Right lobe of liver (tissue), 4 donors: ENCODE measurements around the gene SERPINA1.

Source experiments
- CTCF ChIP-seq, 4 donors: fragments of 200-600 bp in 3 of 4; fragments of 450-650 bp in 1 of 4; IDR thresholded peaks; one replicate each; pipeline versions ENCODE4 v1.5.1 to v1.8.0; 2016 to 2022; ENCODE audit warnings: antibody characterized with exemption in 4 of 4, mild to moderate bottlenecking in 2 of 4
- POLR2A ChIP-seq: fragments of 450-650 bp; IDR thresholded peaks from one replicate; pipeline ENCODE4 v1.6.1; 2017; ENCODE audit warnings: antibody characterized with exemption, mild to moderate bottlenecking
- donor health status: DM: no; HTN: no; CAD: no.
- donor health status: DM: no; HTN: no; CAD: no.
- donor health status: DM: no; HTN: yes; CAD: no.

DNA sequence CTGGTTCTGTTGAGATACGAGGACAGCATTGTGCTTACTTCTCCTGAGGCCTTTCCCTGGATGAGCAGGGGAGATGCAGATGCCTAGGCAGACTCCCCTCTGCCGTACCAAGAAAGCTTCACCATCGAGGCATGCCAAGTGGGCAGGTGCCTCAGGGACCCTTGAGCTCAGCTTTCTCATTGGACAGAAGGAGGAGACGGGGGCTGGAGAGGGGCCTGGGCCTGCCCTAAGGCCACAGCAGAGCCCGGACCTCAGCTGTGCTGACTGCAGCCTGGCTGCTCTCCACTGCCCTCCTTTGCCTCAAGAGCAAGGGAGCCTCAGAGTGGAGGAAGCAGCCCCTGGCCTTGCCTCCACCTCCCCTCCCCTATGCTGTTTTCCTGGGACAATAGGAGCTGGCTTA, 23.4 kb downstream of the SERPINA1 start:
- no peak for TF ChIP-seq CTCF (IDR thresholded peaks at IDR 0.05)
- TF ChIP-seq POLR2A = no peak
